GM23338 (cell line): ENCODE data around the gene ADGRL3. TPM values are rescaled to one million over a fixed set of nuclear protein-coding genes. Genes with fewer than 3 reads are reported as not detected.

Experiments
- ATAC-seq: fragments of 200-7000 bp; cut with Tn5 transposase; 3 replicates; pipeline ENCODE4 v1.9.1; 2020
- DNase-seq: peaks from one replicate; pipeline ENCODE4 v3.0.0-alpha.2; 2015; ENCODE audit warnings: low spot score
- H2AFZ ChIP-seq: fragments of 200-600 bp; sonication (generic); 2 replicates; pipeline ENCODE4 v1.8.0; 2016; ENCODE audit warnings: antibody characterized with exemption, mild to moderate bottlenecking, moderate library complexity
- H3F3A ChIP-seq: fragments of 200-600 bp; sonication (generic); replicated peaks from 2 replicates; pipeline ENCODE4 v1.8.0; 2017; ENCODE audit warnings: antibody characterized with exemption, mixed run types, low read depth
- H3K27ac ChIP-seq: fragments of 200-600 bp; sonication (generic); 2 replicates; pipeline ENCODE4 v1.6.1; 2016; ENCODE audit warnings: low read depth
- H3K27me3 ChIP-seq: fragments of 200-600 bp; sonication (generic); 2 replicates; pipeline ENCODE4 v1.8.0; 2016; ENCODE audit warnings: mild to moderate bottlenecking, mixed run types, moderate library complexity; ENCODE audit not compliant: insufficient read depth
- H3K36me3 ChIP-seq: fragments of 200-600 bp; sonication (generic); 2 replicates; pipeline ENCODE4 v1.8.0; 2016; ENCODE audit warnings: mild to moderate bottlenecking; ENCODE audit not compliant: insufficient read depth
- H3K4me1 ChIP-seq: fragments of 200-600 bp; sonication (generic); 2 replicates; pipeline ENCODE4 v1.8.0; 2016; ENCODE audit warnings: mild to moderate bottlenecking, moderate library complexity; ENCODE audit not compliant: insufficient read depth
- H3K4me2 ChIP-seq: fragments of 200-600 bp; sonication (generic); 2 replicates; pipeline ENCODE4 v1.7.1; 2017; ENCODE audit warnings: mixed run types
- H3K4me3 ChIP-seq: fragments of 200-600 bp; sonication (generic); 2 replicates; pipeline ENCODE4 v1.6.1; 2016; ENCODE audit warnings: mixed run types
- H3K79me2 ChIP-seq: fragments of 200-600 bp; sonication (generic); replicated peaks from 2 replicates; pipeline ENCODE4 v1.8.0; 2017; ENCODE audit warnings: mild to moderate bottlenecking; ENCODE audit not compliant: insufficient read depth
- H3K9me2 ChIP-seq: fragments of 200-600 bp; sonication (generic); 2 replicates; pipeline ENCODE4 v1.8.0; 2017; ENCODE audit not compliant: insufficient read depth
- H4K20me1 ChIP-seq: fragments of 200-600 bp; sonication (generic); replicated peaks from 2 replicates; pipeline ENCODE4 v1.8.0; 2017; ENCODE audit warnings: mild to moderate bottlenecking; ENCODE audit not compliant: insufficient read depth
- H3K27ac Mint-ChIP-seq: 2 replicates; pipeline ENCODE4 v1.8.0; 2020; ENCODE audit warnings: inconsistent platforms, mild to moderate bottlenecking, moderate library complexity, mixed read lengths
- H3K27me3 Mint-ChIP-seq: 3 replicates; pipeline ENCODE4 v1.8.0; 2022; ENCODE audit warnings: low read depth, mild to moderate bottlenecking, moderate library complexity, mixed read lengths, inconsistent platforms; ENCODE audit not compliant: insufficient read depth, poor library complexity
- H3K36me3 Mint-ChIP-seq: 3 replicates; pipeline ENCODE4 v1.8.0; 2021; ENCODE audit warnings: low read depth, mild to moderate bottlenecking, inconsistent platforms, moderate library complexity, mixed read lengths
- H3K4me1 Mint-ChIP-seq: 3 replicates; pipeline ENCODE4 v1.8.0; 2020; ENCODE audit warnings: mild to moderate bottlenecking, inconsistent platforms, mixed read lengths
- H3K4me3 Mint-ChIP-seq: 3 replicates; pipeline ENCODE4 v1.8.0; 2021; ENCODE audit warnings: moderate library complexity, mild to moderate bottlenecking, inconsistent platforms, mixed read lengths
- H3K9me3 Mint-ChIP-seq: 3 replicates; pipeline ENCODE4 v1.8.0; 2020; ENCODE audit warnings: moderate library complexity, mild to moderate bottlenecking, inconsistent platforms, mixed read lengths
- CREB1 ChIP-seq: fragments of 250-450 bp; sonication (Bioruptor Pico); IDR thresholded peaks from 2 replicates; pipeline ENCODE4 v1.5.0; 2020; ENCODE audit warnings: low read depth, mild to moderate bottlenecking, moderate library complexity
- EZH2 ChIP-seq: fragments of 200-600 bp; sonication (generic); IDR thresholded peaks from one replicate; pipeline ENCODE4 v1.8.0; 2017; ENCODE audit warnings: antibody characterized with exemption, mild to moderate bottlenecking, low read depth; ENCODE audit not compliant: unreplicated experiment
- NANOG ChIP-seq: IDR thresholded peaks from 2 replicates; pipeline ENCODE4 v1.6.1; 2016; ENCODE audit warnings: antibody characterized with exemption, borderline replicate concordance
- polyA plus RNA-seq: library from polyadenylated mRNA; unstranded; fragments of >200 nt; fragmentation: Nextera tagmentation; extraction: Ambion mirVana; gene quantifications from 2 replicates; pipeline ENCODE4 v1.2.1, GENCODE V29; 2016
- total RNA-seq: library from RNA; depleted of rRNA; stranded (reverse); fragments of >200 nt; shearing (Covaris generic); gene quantifications from 2 replicates; pipeline ENCODE4 v1.2.3, GENCODE V29; 2014
- TF ChIP-seq, protein P1 (sequence below): fragments of 250-450 bp; sonication (Bioruptor Pico); IDR thresholded peaks from 2 replicates; pipeline ENCODE4 v1.5.0; 2020; ENCODE audit warnings: mild to moderate bottlenecking, moderate library complexity

ADGRL3 gene
- total and polyA plus RNA-seq, 2 experiments from 2014 or later: 9.7 to 16.5 TPM

DNA sequence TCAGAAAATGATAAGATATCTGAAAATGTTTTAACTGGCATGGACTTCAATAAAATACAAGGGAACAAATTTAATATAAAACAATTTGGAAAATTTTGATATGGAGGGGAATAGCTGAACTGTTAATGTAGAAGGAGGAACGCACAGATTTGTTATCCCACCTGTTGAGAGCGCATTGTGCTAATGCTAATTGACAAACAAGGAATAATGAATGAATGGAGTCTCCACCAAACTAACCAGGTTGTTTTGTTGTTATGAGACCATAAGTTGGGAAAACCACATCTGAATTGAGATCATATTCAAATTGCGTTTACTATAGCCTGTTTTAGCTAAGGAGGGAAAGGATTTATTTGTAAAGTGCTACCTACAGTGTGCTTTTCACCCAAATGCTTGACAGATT is 195.6 kb downstream of the ADGRL3 start:
- Mint-ChIP-seq H3K4me1 (peaks cover 65% of the 10 kb centered on the region), H3K4me3 (peak overlapping the region; percentile 53; the same call in 2 of the 3 replicates), H3K27me3 (no peaks in the 10 kb centered on the region), H3K9me3 (no peaks in the 10 kb centered on the region), H3K36me3 (peaks cover 7% of the 10 kb centered on the region; the same call in 2 of the 3 replicates), H3K27ac (peak overlapping the region; percentile 91)
- H4K20me1 ChIP-seq: no peaks in the 10 kb centered on the region
- no peaks in the 10 kb centered on the region for H3K36me3 ChIP-seq
- H2AFZ ChIP-seq: no peak overlapping the region
- TF ChIP-seq NANOG: 0 out of 2 replicates have a peak, but pooled peaks have one; percentile 62
- no peak for TF ChIP-seq CREB1 (CRISPR knock-in tag)
- no peak for TF ChIP-seq EZH2
- no peaks in the 10 kb centered on the region for H3K27me3 ChIP-seq
- no peaks in the 10 kb centered on the region for H3K79me2 ChIP-seq
- peaks cover 79% of the 10 kb centered on the region for H3K4me1 ChIP-seq
- peak; percentile 54 for ATAC-seq
- peak; percentile 57 for DNase-seq
- no peaks in the 10 kb centered on the region for H3F3A ChIP-seq
- peak overlapping the region; percentile 58 for H3K4me2 ChIP-seq
- H3K4me3 ChIP-seq: peak overlapping the region; percentile 23
- H3K27ac ChIP-seq: peak overlapping the region; percentile 60
- no peaks in the 10 kb centered on the region for H3K9me2 ChIP-seq

- TF ChIP-seq NANOG: peak; percentile 67
- TF ChIP-seq, protein P1, sequence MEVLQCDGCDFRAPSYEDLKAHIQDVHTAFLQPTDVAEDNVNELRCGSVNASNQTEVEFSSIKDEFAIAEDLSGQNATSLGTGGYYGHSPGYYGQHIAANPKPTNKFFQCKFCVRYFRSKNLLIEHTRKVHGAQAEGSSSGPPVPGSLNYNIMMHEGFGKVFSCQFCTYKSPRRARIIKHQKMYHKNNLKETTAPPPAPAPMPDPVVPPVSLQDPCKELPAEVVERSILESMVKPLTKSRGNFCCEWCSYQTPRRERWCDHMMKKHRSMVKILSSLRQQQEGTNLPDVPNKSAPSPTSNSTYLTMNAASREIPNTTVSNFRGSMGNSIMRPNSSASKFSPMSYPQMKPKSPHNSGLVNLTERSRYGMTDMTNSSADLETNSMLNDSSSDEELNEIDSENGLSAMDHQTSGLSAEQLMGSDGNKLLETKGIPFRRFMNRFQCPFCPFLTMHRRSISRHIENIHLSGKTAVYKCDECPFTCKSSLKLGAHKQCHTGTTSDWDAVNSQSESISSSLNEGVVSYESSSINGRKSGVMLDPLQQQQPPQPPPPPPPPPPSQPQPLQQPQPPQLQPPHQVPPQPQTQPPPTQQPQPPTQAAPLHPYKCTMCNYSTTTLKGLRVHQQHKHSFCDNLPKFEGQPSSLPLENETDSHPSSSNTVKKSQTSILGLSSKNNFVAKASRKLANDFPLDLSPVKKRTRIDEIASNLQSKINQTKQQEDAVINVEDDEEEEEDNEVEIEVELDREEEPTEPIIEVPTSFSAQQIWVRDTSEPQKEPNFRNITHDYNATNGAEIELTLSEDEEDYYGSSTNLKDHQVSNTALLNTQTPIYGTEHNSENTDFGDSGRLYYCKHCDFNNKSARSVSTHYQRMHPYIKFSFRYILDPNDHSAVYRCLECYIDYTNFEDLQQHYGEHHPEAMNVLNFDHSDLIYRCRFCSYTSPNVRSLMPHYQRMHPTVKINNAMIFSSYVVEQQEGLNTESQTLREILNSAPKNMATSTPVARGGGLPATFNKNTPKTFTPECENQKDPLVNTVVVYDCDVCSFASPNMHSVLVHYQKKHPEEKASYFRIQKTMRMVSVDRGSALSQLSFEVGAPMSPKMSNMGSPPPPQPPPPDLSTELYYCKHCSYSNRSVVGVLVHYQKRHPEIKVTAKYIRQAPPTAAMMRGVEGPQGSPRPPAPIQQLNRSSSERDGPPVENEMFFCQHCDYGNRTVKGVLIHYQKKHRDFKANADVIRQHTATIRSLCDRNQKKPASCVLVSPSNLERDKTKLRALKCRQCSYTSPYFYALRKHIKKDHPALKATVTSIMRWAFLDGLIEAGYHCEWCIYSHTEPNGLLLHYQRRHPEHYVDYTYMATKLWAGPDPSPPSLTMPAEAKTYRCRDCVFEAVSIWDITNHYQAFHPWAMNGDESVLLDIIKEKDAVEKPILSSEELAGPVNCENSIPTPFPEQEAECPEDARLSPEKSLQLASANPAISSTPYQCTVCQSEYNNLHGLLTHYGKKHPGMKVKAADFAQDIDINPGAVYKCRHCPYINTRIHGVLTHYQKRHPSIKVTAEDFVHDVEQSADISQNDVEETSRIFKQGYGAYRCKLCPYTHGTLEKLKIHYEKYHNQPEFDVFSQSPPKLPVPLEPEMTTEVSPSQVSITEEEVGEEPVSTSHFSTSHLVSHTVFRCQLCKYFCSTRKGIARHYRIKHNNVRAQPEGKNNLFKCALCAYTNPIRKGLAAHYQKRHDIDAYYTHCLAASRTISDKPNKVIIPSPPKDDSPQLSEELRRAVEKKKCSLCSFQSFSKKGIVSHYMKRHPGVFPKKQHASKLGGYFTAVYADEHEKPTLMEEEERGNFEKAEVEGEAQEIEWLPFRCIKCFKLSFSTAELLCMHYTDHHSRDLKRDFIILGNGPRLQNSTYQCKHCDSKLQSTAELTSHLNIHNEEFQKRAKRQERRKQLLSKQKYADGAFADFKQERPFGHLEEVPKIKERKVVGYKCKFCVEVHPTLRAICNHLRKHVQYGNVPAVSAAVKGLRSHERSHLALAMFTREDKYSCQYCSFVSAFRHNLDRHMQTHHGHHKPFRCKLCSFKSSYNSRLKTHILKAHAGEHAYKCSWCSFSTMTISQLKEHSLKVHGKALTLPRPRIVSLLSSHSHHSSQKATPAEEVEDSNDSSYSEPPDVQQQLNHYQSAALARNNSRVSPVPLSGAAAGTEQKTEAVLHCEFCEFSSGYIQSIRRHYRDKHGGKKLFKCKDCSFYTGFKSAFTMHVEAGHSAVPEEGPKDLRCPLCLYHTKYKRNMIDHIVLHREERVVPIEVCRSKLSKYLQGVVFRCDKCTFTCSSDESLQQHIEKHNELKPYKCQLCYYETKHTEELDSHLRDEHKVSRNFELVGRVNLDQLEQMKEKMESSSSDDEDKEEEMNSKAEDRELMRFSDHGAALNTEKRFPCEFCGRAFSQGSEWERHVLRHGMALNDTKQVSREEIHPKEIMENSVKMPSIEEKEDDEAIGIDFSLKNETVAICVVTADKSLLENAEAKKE (CRISPR knock-in tag): no peak
- DNase-seq (no peak), ATAC-seq (no peak)
- H2AFZ ChIP-seq: no peak overlapping the region
- Mint-ChIP-seq H3K36me3 (peaks cover 5% of the 10 kb centered on the region; the same call in 2 of the 3 replicates), H3K27me3 (no peaks in the 10 kb centered on the region), H3K4me1 (peaks cover 71% of the 10 kb centered on the region), H3K9me3 (no peaks in the 10 kb centered on the region), H3K27ac (peak overlapping the region; percentile 96), H3K4me3 (peak overlapping the region; percentile 35; the same call in 2 of the 3 replicates)
- H3K4me3 ChIP-seq: peak overlapping the region; percentile 34
- peak overlapping the region; percentile 83 for H3K27ac ChIP-seq
- no peaks in the 10 kb centered on the region for H3F3A ChIP-seq
- no peaks in the 10 kb centered on the region for H3K9me2 ChIP-seq
- no peaks in the 10 kb centered on the region for H3K79me2 ChIP-seq
- no peaks in the 10 kb centered on the region for H4K20me1 ChIP-seq
- peak overlapping the region; percentile 63 for H3K4me2 ChIP-seq
- H3K36me3 ChIP-seq: no peaks in the 10 kb centered on the region
- peaks cover 87% of the 10 kb centered on the region for H3K4me1 ChIP-seq
- H3K27me3 ChIP-seq: no peaks in the 10 kb centered on the region
Observed at GRCh38 chr4:61397174-61397573, 197.0 kb downstream of the ADGRL3 start.
